Stimulated activated naive CD8-positive, alpha-beta T cell treated with anti-CD3 and anti-CD28 coated beads, Interleukin-15, amount 100 ng/mL, for 72 hours (primary cell): ENCODE measurements around the gene ABHD16A.
A peak's percentile ranks its signal among the peaks of the same experiment; 100 is the strongest.
"Not testable (repeated sequence)": the region's sequence is repeated elsewhere in the genome, so short reads cannot be mapped to it uniquely, and the experiment has no call there.

Experiments used
- ATAC-seq: fragments of 150-1000 bp; cut with Tn5 transposase; 2 replicates; pipeline ENCODE4 v1.10.0; 2021; ENCODE audit warnings: mild to moderate bottlenecking, moderate library complexity
- DNase-seq, 2 donors: peaks; one replicate each; pipeline ENCODE4 v3.0.0; 2021 to 2022
- H3K27ac Mint-ChIP-seq, 2 donors: one replicate each; pipeline ENCODE4 v1.8.0; 2022; ENCODE audit warnings: mild to moderate bottlenecking in 2 of 2, mixed read lengths in 2 of 2, moderate library complexity in 2 of 2
- H3K27me3 Mint-ChIP-seq: one replicate; pipeline ENCODE4 v1.8.0; 2022; ENCODE audit warnings: mixed read lengths
- H3K4me1 Mint-ChIP-seq: one replicate; pipeline ENCODE4 v1.8.0; 2022; ENCODE audit warnings: mild to moderate bottlenecking, mixed read lengths
- H3K4me3 Mint-ChIP-seq, 2 donors: one replicate each; pipeline ENCODE4 v1.8.0; 2022; ENCODE audit warnings: mild to moderate bottlenecking in 2 of 2, mixed read lengths in 2 of 2, moderate library complexity in 1 of 2
- H3K9me3 Mint-ChIP-seq, 2 donors: one replicate each; pipeline ENCODE4 v1.8.0; 2022; ENCODE audit warnings: mixed read lengths in 2 of 2

ABHD16A gene

GRCh38 chr6:31710523-31711219, 7.5 kb upstream of the ABHD16A start:
- no peaks in the 10 kb centered on the region for H3K9me3 Mint-ChIP-seq
- DNase-seq (no peak), ATAC-seq (no peak)
- peaks cover 7% of the 10 kb centered on the region for H3K27me3 Mint-ChIP-seq
- peaks cover 14% of the 10 kb centered on the region for H3K4me1 Mint-ChIP-seq
- H3K27ac Mint-ChIP-seq: peak overlapping the region; percentile 43 to 73
- no peak overlapping the region for H3K4me3 Mint-ChIP-seq

GRCh38 chr6:31709157-31709556, 6.0 kb upstream of the ABHD16A start:
- DNase-seq, H3K4me3 Mint-ChIP-seq, H3K27ac Mint-ChIP-seq, ATAC-seq, H3K9me3 Mint-ChIP-seq, H3K27me3 Mint-ChIP-seq: not testable (repeated sequence)
- H3K4me1 Mint-ChIP-seq: peaks cover 12% of the 10 kb centered on the region

- Mint-ChIP-seq H3K27me3 (peaks cover 7% of the 10 kb centered on the region), H3K27ac (no peak overlapping the region), H3K4me3 (no peak overlapping the region), H3K9me3 (no peaks in the 10 kb centered on the region), H3K4me1 (peaks cover 14% of the 10 kb centered on the region)
- DNase-seq: no peak
- ATAC-seq: no peak
Measured at GRCh38 chr6:31708224-31708623, 5.1 kb upstream of the ABHD16A start.

- DNase-seq (no peak), ATAC-seq (no peak)
- H3K27ac Mint-ChIP-seq: no peak overlapping the region
- no peak overlapping the region for H3K4me3 Mint-ChIP-seq
- H3K4me1 Mint-ChIP-seq: peaks cover 15% of the 10 kb centered on the region
- H3K27me3 Mint-ChIP-seq: peaks cover 7% of the 10 kb centered on the region
- no peaks in the 10 kb centered on the region for H3K9me3 Mint-ChIP-seq
Measured at GRCh38 chr6:31707701-31708100, 4.6 kb upstream of the ABHD16A start.

GRCh38 chr6:31706599-31706998, 3.5 kb upstream of the ABHD16A start, which contains the start of gene LY6G6F:
LY6G6F (plus strand) TSS chr6:31706866; CDS start chr6:31706907, 41 bp downstream.
- H3K4me3 Mint-ChIP-seq: no peak within 1 kb of the TSS
- H3K27ac Mint-ChIP-seq: peak within 1 kb of the TSS in 1 of 2 donors; percentile 57
- peaks cover 22% of the 10 kb centered on the region for H3K4me1 Mint-ChIP-seq
- DNase-seq: no peak
- H3K9me3 Mint-ChIP-seq: no peaks in the 10 kb centered on the region
- no peaks in the 10 kb centered on the region for H3K27me3 Mint-ChIP-seq
- no peak for ATAC-seq

- Mint-ChIP-seq H3K9me3 (no peaks in the 10 kb centered on the region), H3K4me3 (no peak overlapping the region), H3K4me1 (peaks cover 24% of the 10 kb centered on the region), H3K27ac (no peak overlapping the region), H3K27me3 (no peaks in the 10 kb centered on the region)
- no peak for DNase-seq
- ATAC-seq: no peak
Measured at GRCh38 chr6:31705931-31706330, 2.8 kb upstream of the ABHD16A start.

GRCh38 chr6:31702405-31702818, 712 bp downstream of the ABHD16A start:
- no peaks in the 10 kb centered on the region for H3K27me3 Mint-ChIP-seq
- no peaks in the 10 kb centered on the region for H3K9me3 Mint-ChIP-seq
- ATAC-seq (peak; percentile 22), DNase-seq (no peak)
- H3K4me1 Mint-ChIP-seq: peaks cover 31% of the 10 kb centered on the region
- H3K27ac Mint-ChIP-seq: peak overlapping the region; percentile 91 to 98
- H3K4me3 Mint-ChIP-seq: peak overlapping the region; percentile 96

- Mint-ChIP-seq H3K27ac (peak overlapping the region; percentile 91 to 98), H3K4me1 (peaks cover 33% of the 10 kb centered on the region), H3K9me3 (no peaks in the 10 kb centered on the region), H3K27me3 (no peaks in the 10 kb centered on the region), H3K4me3 (peak overlapping the region; percentile 96)
- ATAC-seq (no peak), DNase-seq (no peak)
Measured at GRCh38 chr6:31701666-31702404, 1.3 kb downstream of the ABHD16A start.

- DNase-seq: no peak
- peaks cover 33% of the 10 kb centered on the region for H3K4me1 Mint-ChIP-seq
- no peak for ATAC-seq
- no peak overlapping the region for H3K27ac Mint-ChIP-seq
- H3K4me3 Mint-ChIP-seq: peak overlapping the region; percentile 27 to 38
- H3K27me3 Mint-ChIP-seq: no peaks in the 10 kb centered on the region
- no peaks in the 10 kb centered on the region for H3K9me3 Mint-ChIP-seq
Measured at GRCh38 chr6:31700740-31701401, 2.3 kb downstream of the ABHD16A start.

GRCh38 chr6:31697555-31697954, 5.6 kb downstream of the ABHD16A start:
- Mint-ChIP-seq H3K4me3 (no peak overlapping the region), H3K9me3 (no peaks in the 10 kb centered on the region)
- no peak for ATAC-seq

GRCh38 chr6:31693535-31693934, 9.6 kb downstream of the ABHD16A start:
- no peaks in the 10 kb centered on the region for H3K27me3 Mint-ChIP-seq
- DNase-seq (no peak), ATAC-seq (no peak)
- no peak overlapping the region for H3K4me3 Mint-ChIP-seq
- no peaks in the 10 kb centered on the region for H3K9me3 Mint-ChIP-seq
- peaks cover 22% of the 10 kb centered on the region for H3K4me1 Mint-ChIP-seq
- H3K27ac Mint-ChIP-seq: no peak overlapping the region

More at GRCh38 chr6:31697555-31697954, 5.6 kb downstream of the ABHD16A start:
- Mint-ChIP-seq H3K27ac (peak overlapping the region in 1 of 2 donors; percentile 36), H3K27me3 (no peaks in the 10 kb centered on the region), H3K4me1 (peaks cover 25% of the 10 kb centered on the region)
- DNase-seq: no peak

GRCh38 chr6:31692886-31693285, 10.2 kb downstream of the ABHD16A start:
- no peaks in the 10 kb centered on the region for H3K9me3 Mint-ChIP-seq
- peaks cover 20% of the 10 kb centered on the region for H3K4me1 Mint-ChIP-seq
- no peaks in the 10 kb centered on the region for H3K27me3 Mint-ChIP-seq
- H3K4me3 Mint-ChIP-seq: no peak overlapping the region
- no peak for ATAC-seq
- DNase-seq: no peak
- H3K27ac Mint-ChIP-seq: no peak overlapping the region

GRCh38 chr6:31692353-31692752, 10.8 kb downstream of the ABHD16A start:
- no peak for ATAC-seq
- H3K4me3 Mint-ChIP-seq: no peak overlapping the region
- no peak overlapping the region for H3K27ac Mint-ChIP-seq
- peaks cover 15% of the 10 kb centered on the region for H3K4me1 Mint-ChIP-seq
- H3K9me3 Mint-ChIP-seq: no peaks in the 10 kb centered on the region
- H3K27me3 Mint-ChIP-seq: no peaks in the 10 kb centered on the region
- no peak for DNase-seq

- ATAC-seq (no peak), DNase-seq (no peak)
- no peaks in the 10 kb centered on the region for H3K27me3 Mint-ChIP-seq
- no peaks in the 10 kb centered on the region for H3K9me3 Mint-ChIP-seq
- H3K4me3 Mint-ChIP-seq: no peak overlapping the region
- peak overlapping the region; percentile 21 to 63 for H3K27ac Mint-ChIP-seq
- peaks cover 13% of the 10 kb centered on the region for H3K4me1 Mint-ChIP-seq
Measured at GRCh38 chr6:31691564-31692108, 11.5 kb downstream of the ABHD16A start.

GRCh38 chr6:31691078-31691463, 12.1 kb downstream of the ABHD16A start:
- Mint-ChIP-seq H3K9me3 (no peaks in the 10 kb centered on the region), H3K27ac (no peak overlapping the region), H3K4me3 (no peak overlapping the region), H3K27me3 (no peaks in the 10 kb centered on the region), H3K4me1 (peaks cover 13% of the 10 kb centered on the region)
- no peak for DNase-seq
- ATAC-seq: no peak
